Heart left ventricle (tissue), 13 donors: ENCODE measurements around the gene CPNE9.

Experiments used
- POLR2A ChIP-seq, 2 donors: fragments of 450-650 bp; IDR thresholded peaks; one replicate each; pipeline ENCODE4 v1.6.1; 2017; ENCODE audit warnings: antibody characterized with exemption in 2 of 2, mild to moderate bottlenecking in 2 of 2, moderate library complexity in 2 of 2
- TF ChIP-seq, protein P1 (sequence below), 12 donors: fragments of 200-600 bp; sonication (generic) in 4 of 12; IDR thresholded peaks; one replicate each; pipeline versions ENCODE4 v1.5.0 to v1.8.0; 2018 to 2022; ENCODE audit warnings: antibody characterized with exemption in 12 of 12, mild to moderate bottlenecking in 5 of 12
- donor health status: ischemic (EF 13 %, LVEDD 7.1; RV severe dilation, severe dysfunction).
- donor health status: DM: no; HTN: yes; CAD: no.
- donor health status: DM: no; HTN: no; CAD: no.
- donor health status: ischemic (EF 25% LVEDD 6.9; RV normal size, moderate dysfunction).
- donor health status: ischemic (EF 25% LVEDD 5.7; RV mildly dilated, moderate dysfunction).
- donor health status: ischemic (EF 35%, LVEDD 5.7; RV mildly dilated, moderate dysfunction).
- donor health status: nonischemic (EF 11% LVEDD 7.7; RV severe dilation, severe dysfunction).
- donor health status: DM: yes; HTN: yes; CAD: no.
- donor health status: PGD.
- donor health status: ischemic (EF 29% LVEDD 5.4; RV normal size, mild dysfunction).
- donor health status: nonischemic (EF 23%, LVEDD 6.1; RV moderate dilation, normal function).

- TF ChIP-seq, protein P1, sequence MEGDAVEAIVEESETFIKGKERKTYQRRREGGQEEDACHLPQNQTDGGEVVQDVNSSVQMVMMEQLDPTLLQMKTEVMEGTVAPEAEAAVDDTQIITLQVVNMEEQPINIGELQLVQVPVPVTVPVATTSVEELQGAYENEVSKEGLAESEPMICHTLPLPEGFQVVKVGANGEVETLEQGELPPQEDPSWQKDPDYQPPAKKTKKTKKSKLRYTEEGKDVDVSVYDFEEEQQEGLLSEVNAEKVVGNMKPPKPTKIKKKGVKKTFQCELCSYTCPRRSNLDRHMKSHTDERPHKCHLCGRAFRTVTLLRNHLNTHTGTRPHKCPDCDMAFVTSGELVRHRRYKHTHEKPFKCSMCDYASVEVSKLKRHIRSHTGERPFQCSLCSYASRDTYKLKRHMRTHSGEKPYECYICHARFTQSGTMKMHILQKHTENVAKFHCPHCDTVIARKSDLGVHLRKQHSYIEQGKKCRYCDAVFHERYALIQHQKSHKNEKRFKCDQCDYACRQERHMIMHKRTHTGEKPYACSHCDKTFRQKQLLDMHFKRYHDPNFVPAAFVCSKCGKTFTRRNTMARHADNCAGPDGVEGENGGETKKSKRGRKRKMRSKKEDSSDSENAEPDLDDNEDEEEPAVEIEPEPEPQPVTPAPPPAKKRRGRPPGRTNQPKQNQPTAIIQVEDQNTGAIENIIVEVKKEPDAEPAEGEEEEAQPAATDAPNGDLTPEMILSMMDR (IDR thresholded peaks at IDR 0.05), result no peak
- no peak for TF ChIP-seq POLR2A (IDR thresholded peaks at IDR 0.05)
Observed at GRCh38 chr3:9761919-9762318, 58.3 kb downstream of the CPNE9 start.
